HG03442 (cell line): Measurements from ENCODE around the gene NHEJ1.

Experiments
- ATAC-seq: cut with Tn5 transposase; IDR thresholded peaks from one replicate; pipeline ENCODE4 v1.9.1; 2021; ENCODE audit warnings: mild to moderate bottlenecking, moderate library complexity; ENCODE audit not compliant: unreplicated experiment

NHEJ1 gene

GRCh38 chr2:219183151-219183772 is 22.6 kb upstream of the NHEJ1 start:
- no peak for ATAC-seq

GRCh38 chr2:219182331-219183150 is 21.9 kb upstream of the NHEJ1 start:
- ATAC-seq: no peak

DNA sequence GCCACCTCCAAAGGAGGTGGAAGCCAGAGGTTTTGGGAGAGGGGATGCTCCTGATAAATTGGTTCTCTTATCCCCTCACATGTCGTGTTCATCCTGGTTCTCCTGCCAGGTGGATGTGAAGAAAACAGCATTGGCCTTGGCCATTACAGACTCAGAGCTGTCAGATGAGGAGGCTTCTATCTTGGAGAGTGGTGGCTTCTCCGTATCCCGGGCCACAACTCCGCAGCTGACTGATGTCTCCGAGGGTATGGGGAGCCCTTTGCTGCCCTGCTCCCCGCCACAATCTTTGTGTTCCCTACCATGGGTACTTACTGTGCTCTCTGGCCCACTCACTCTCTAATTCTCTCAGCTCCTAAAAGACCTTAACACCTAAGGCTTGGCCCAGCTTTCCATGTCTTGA is 20.9 kb upstream of the NHEJ1 start:
- ATAC-seq: no peak

- no peak for ATAC-seq
Observed at GRCh38 chr2:219180961-219181360, 20.3 kb upstream of the NHEJ1 start.

DNA sequence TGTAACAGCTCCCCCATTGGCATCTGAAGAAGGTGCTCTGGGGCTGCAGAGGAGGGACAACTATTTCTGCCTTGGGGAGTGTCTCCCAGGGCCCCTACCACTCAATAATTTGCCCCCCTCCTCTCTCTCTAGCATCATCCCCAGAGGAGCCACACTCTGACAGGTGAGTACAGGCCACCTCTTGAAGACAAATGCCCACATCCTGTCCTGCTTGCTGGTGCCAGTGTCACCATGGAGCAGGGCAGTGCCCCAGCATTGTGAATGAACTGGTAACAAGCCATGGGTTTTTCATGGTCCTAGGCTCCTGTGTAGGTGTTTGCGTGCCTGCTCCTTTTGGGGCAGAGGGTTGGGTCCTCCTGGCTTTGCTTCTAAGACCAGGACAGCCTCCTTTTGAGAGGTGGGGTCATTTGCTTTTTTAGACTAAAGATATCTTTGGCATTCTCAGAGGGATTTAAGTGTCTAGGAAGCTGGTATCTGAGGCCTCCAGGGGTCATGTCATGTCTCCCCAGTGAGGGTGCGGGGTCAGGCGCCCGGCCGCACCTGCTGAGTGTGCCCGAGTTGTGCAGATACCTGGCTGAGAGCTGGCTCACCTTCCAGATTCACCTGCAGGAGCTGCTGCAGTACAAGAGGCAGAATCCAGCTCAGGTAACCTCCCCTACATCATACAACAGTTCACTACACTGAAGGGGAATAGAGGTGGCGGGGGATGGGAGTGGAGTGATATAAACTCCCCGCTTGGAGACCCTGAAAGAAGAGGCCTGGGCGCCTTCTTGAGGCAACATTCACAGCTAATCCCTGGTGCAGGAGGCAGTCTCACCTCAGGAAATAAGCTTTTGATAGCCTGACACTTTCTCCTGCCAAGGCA is 19.2 kb upstream of the NHEJ1 start:
- no peak for ATAC-seq

GRCh38 chr2:219178377-219179175 is 18.0 kb upstream of the NHEJ1 start:
- peak; percentile 18 for ATAC-seq

DNA sequence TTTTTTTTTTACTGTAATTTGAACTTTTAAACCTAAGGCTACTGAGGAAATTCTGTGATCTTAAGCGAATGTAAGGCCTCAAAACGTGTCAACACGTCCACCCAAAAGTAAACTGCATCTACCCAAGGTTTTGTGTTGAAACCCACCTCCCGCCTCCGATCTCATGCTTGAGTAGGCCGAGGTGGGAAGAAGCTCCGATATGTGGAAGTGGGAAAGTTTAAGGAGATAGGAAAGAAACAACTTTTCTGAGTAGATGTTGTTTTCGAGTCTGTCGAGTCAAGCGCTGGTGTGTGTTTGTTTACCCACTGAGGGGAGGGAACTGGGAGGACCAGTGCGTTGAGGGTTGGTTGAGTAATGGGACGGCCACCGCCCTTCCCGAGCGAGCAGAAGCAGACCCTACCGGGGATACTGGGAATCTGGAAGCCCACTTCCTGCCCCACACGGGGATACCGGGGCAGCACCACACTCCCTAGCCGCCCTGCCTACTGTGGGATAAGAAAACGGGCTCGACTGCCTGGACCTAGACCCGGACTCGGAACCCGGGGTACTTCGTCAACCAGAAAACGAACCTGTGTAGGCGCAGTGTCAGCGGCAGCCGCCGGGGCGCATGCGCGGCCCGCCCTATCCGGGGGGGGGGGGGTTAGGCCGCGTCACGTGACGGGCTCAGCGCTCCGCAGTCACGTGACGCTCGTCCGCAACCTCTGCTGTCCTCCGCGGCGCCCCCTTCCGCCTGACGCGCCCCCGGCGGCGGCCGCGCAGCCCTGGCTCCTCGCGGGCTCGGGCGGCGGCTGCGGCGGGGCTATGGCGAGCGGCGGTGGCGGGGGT is 17.1 kb upstream of the NHEJ1 start, which contains the start of gene RETREG2:
Gene RETREG2 (plus strand): TSS at position 724 of the 825 bp plus-strand sequence. CDS start 78 bp downstream, at position 802.
- ATAC-seq: peak; percentile 34

GRCh38 chr2:219176818-219177551 is 16.4 kb upstream of the NHEJ1 start, which contains the start of gene CNPPD1:
Gene CNPPD1 (minus strand): TSS chr2:219176925. CDS start chr2:219176828, 97 bp downstream.
- peak; percentile 61 for ATAC-seq

GRCh38 chr2:219175928-219176817 is 15.6 kb upstream of the NHEJ1 start:
- peak; percentile 31 for ATAC-seq

GRCh38 chr2:219175486-219175885 is 14.9 kb upstream of the NHEJ1 start:
- no peak for ATAC-seq

DNA sequence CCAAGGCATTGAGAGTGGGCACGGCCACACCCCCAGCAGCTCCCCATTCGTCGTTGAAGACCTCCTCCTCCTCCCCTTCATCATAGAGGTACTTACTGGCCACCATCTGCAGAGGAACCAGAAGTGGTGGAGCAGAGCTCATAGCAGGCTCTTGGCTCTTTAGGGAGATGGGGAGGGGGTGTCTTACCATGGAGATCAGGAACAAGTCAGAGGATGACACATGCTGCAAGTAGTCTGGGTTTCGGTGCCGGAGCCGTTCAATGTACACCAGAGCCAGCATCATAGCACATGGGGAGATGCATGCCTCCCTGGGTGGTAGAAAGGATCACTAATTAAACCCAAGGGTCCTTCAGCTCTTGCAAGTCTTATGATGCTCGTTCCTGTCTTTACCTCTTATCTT is 14.2 kb upstream of the NHEJ1 start:
- no peak for ATAC-seq

GRCh38 chr2:219174146-219174545 is 13.5 kb upstream of the NHEJ1 start:
- no peak for ATAC-seq

GRCh38 chr2:219173176-219173575 is 12.6 kb upstream of the NHEJ1 start:
- no peak for ATAC-seq

DNA sequence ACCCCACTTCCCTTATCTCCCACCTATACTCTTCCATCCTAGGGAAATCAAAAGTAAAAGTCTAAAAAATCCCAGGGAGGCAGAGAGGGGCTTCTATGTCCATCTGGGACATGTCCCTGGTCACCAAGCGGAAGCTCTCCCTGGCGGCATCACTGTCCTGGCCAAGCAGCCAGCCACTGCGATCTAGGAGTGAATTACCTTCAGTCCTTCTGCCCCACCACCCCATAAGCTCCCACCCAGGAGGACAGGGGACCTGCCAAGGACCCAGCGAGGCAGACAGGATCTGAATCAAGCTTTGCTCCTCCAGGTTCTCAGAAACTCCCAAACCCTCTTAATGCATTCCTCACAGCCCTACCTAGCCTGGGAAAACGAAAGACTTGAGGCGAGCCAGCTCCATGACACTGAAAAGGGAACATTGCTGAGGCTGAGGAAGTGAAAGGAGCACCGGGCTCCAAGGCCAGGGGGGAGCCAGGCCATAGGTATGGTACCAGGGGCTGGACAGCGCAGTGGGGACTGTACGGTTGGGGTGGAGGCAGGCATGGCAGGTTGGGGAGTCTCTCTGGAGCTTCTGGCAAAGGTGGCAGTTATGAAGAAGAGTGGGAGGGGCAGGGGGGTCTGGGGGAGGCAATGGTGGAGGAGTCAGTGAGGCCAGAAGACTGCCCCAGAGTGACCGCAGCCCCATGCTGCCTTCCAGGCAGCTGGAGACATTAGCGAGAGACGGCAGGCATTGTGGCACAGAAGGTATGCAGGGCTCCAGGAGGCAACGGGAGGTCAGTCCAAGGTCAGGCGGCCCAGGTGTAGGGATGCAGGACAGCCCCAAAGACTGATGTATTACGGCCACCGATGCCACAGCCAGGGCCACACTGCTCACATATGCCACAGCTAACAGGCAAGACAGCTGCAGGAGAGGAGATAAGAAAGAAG is 11.9 kb upstream of the NHEJ1 start:
- no peak for ATAC-seq

DNA sequence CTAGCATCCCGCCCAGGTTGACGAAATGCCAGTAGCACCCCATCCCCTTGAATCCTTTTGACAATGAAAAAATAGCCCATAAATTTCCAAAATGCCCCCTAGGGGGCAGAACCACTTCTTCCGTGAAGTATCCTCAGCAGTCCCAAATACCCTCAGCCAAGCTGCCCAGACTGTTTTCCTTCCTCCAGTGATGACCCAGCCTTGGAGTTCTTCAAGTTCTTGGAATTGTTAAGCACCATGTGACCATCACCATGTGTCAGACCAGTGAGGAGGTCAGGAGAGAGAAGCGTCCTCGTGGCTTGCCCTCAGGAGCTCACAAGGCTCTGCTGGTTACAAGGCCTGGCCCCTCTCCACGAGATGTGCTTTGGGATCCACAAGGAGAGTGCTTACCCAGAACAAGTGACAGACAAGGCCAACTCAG is 10.6 kb upstream of the NHEJ1 start:
- ATAC-seq: no peak

GRCh38 chr2:219169930-219170654 is 9.5 kb upstream of the NHEJ1 start, which contains the start of gene SLC23A3:
Gene SLC23A3 (minus strand): TSS chr2:219170029. CDS start chr2:219169984, 45 bp downstream.
- ATAC-seq: no peak
